Fibroblast of mammary gland (primary cell): Measurements from ENCODE around the gene CAMK2G.
"Not testable (repeated sequence)": the region's sequence is repeated elsewhere in the genome, so short reads cannot be mapped to it uniquely, and the experiment has no call there.

Source experiments
- DNase-seq: peaks from one replicate; pipeline ENCODE4 v3.0.0-alpha.2; 2010; ENCODE audit warnings: low read depth
- H3K4me3 ChIP-seq: 2 replicates; pipeline ENCODE4 v1.5.1; 2011; ENCODE audit warnings: low read depth, mild to moderate bottlenecking, low read length, moderate library complexity; ENCODE audit not compliant: control insufficient read depth
- TF ChIP-seq, protein P1 (sequence below): conservative IDR thresholded peaks from 2 replicates; pipeline ENCODE4 v1.5.1; 2011; ENCODE audit warnings: low read depth, low read length, inconsistent platforms; ENCODE audit not compliant: control insufficient read depth, insufficient read depth

CAMK2G gene

DNA sequence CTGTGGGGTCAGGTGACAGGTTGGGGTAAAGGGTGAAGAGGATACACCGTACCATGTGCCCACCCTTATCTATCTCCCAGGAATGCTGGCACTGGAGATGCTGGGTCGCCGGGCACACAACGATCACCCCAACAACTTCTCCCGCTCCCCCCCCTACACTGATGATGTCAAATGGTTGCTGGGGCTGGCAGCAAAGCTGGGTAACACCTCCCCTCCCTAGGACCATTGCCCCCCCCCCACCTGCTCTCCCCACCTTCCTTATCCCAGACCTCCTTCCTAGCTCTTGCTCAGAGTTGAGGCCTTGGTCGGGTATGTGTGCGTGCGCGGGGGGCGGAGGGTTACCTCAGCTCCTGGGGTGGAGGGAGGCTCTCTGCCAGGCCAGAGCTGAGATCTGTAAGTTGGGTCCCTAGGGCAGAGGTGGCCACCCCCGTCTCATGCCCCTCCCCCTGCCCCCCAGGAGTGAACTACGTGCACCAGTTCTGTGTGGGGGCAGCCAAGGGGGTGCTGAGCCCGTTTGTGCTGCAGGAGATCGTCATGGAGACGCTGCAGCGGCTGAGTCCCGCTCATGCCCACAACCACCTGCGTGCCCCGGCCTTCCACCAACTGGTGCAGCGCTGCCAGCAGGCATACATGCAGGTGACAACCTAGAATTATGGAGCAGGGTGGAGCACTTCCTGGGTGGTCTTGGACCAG lies 73.6 kb downstream of the CAMK2G start:
- H3K4me3 ChIP-seq, result no peak overlapping the region
- DNase-seq, result no peak
- TF ChIP-seq, protein P1, sequence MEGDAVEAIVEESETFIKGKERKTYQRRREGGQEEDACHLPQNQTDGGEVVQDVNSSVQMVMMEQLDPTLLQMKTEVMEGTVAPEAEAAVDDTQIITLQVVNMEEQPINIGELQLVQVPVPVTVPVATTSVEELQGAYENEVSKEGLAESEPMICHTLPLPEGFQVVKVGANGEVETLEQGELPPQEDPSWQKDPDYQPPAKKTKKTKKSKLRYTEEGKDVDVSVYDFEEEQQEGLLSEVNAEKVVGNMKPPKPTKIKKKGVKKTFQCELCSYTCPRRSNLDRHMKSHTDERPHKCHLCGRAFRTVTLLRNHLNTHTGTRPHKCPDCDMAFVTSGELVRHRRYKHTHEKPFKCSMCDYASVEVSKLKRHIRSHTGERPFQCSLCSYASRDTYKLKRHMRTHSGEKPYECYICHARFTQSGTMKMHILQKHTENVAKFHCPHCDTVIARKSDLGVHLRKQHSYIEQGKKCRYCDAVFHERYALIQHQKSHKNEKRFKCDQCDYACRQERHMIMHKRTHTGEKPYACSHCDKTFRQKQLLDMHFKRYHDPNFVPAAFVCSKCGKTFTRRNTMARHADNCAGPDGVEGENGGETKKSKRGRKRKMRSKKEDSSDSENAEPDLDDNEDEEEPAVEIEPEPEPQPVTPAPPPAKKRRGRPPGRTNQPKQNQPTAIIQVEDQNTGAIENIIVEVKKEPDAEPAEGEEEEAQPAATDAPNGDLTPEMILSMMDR, result no peak

DNA sequence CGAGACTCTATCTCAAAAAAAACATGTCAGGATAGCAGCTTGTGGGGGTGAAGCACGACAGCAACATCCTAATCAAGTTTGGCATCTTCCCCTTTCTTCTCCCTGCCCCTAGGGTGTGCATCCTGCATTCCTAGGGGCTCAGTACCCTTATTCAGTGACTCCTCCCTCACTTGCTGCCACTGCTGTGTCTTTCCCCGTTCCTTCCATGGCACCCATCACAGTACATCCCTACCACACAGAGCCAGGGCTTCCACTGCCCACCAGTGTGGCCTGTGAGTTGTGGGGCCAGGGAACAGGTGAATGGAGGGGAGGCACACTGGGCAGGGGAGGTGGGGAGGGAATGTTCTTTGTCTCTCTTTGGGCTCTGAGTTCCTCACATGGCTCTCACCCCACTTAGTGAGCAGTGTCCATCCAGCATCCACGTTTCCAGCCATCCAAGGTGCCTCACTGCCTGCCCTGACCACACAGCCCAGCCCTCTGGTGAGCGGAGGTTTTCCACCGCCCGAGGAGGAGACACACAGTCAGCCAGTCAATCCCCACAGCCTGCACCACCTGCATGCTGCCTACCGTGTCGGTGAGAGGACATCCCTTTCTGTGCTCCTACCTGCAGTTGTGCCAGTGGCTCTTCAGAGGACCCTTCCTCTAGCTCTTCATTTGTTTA lies 74.3 kb downstream of the CAMK2G start:
- TF ChIP-seq, protein P1, result no peak
- no peak overlapping the region for H3K4me3 ChIP-seq

DNA sequence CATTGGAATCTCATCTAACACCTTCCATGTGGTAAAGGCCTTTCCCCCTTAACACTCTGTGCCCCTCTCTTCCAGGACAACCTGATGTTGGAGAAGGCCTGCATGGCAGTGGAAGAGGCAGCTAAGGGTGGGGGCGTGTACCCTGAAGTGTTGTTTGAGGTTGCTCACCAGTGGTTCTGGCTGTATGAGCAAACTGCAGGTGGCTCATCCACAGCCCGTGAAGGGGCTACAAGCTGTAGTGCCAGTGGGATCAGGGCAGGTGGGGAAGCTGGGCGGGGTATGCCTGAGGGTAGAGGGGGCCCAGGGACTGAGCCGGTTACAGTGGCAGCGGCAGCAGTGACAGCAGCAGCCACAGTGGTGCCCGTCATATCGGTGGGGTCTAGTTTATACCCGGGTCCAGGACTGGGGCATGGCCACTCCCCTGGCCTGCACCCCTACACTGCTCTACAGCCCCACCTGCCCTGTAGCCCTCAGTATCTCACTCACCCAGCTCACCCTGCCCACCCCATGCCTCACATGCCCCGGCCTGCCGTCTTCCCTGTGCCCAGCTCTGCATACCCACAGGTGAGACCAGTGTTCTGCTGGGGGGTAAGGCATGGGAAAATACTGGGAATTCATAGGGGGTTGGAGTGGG lies 75.3 kb downstream of the CAMK2G start:
- DNase-seq, result no peak
- no peak overlapping the region for H3K4me3 ChIP-seq
- TF ChIP-seq, protein P1, result no peak

More for the DNA sequence above, 74.3 kb downstream of the CAMK2G start:
- no peak for DNase-seq

DNA sequence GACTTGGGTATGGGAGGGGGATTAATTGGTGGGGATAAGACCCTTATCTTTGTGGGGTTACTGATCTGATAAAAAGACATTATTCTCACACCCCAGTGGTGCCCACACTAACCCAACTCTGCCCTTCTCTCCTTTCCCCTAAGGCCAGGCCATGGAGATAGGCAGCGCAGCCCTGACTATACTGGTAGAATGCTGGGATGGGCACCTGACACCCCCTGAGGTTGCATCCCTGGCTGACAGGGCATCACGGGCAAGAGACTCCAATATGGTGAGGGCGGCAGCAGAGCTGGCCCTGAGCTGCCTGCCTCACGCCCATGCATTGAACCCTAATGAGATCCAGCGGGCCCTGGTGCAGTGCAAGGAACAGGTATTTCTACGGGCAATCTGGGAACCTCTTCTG lies 76.3 kb downstream of the CAMK2G start:
- no peak for DNase-seq
- TF ChIP-seq, protein P1, result no peak
- no peak overlapping the region for H3K4me3 ChIP-seq

DNA sequence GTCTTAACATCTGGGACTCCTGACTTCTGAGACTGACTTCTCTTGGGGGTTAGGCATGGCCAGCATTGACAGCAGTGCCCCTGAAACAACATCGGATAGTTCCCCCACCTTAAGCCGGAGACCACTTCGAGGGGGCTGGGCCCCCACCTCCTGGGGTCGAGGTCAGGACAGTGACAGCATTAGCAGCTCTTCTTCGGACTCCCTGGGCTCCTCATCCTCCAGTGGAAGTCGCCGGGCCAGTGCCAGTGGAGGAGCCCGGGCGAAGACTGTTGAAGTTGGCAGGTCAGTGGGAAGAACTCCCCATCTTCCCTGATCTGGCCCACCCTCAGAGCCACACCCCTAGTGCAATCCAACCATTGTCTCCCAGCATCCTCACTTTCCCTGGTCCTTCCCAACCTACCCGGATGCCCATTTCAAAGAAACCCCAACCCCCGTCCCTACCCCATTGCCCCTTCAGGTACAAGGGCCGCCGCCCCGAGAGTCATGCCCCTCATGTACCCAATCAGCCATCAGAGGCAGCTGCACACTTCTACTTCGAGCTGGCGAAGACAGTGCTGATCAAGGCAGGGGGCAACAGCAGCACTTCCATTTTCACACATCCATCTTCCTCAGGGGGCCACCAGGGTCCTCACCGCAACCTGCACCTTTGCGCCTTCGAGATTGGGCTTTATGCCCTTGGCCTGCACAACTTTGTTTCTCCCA lies 76.9 kb downstream of the CAMK2G start:
- no peak for DNase-seq

DNA sequence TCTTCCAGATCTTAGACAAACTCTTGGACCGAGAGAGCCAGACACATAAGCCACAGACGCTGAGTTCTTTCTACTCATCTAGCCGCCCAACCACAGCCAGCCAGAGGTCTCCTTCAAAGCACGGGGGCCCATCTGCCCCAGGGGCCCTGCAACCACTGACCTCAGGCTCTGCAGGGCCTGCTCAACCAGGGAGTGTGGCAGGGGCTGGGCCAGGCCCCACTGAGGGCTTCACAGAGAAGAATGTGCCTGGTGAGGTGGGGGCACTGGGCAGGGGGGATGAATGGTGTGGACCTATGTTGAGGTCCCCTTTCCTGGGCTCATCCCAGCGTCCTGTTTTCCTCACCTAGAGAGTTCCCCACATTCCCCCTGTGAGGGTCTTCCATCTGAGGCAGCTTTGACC lies 77.6 kb downstream of the CAMK2G start:
- TF ChIP-seq, protein P1, result no peak
- no peak overlapping the region for H3K4me3 ChIP-seq
- no peak for DNase-seq

More for the DNA sequence above, 76.9 kb downstream of the CAMK2G start:
- TF ChIP-seq, protein P1, result no peak
- H3K4me3 ChIP-seq, result no peak overlapping the region

DNA sequence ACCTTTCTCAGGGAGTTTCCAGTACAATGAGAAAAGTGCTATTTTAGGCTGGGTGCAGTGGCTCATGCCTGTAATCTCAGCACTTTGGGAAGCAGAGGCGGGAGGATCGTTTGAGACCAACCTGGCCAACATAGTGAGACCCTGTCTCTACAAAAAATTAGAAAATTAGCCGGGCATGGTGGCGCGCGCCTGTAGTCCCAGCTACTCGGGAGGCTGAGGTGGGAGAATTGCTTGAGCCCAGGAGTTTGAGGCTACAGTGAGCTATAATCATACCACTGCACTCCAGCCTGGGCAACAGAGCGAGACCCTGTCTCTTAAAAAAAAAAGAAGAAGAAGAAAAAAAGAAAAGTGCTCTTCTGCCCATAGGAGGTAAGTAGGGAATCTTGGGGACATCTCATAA lies 78.3 kb downstream of the CAMK2G start:
- DNase-seq, H3K4me3 ChIP-seq: not testable (repeated sequence)

DNA sequence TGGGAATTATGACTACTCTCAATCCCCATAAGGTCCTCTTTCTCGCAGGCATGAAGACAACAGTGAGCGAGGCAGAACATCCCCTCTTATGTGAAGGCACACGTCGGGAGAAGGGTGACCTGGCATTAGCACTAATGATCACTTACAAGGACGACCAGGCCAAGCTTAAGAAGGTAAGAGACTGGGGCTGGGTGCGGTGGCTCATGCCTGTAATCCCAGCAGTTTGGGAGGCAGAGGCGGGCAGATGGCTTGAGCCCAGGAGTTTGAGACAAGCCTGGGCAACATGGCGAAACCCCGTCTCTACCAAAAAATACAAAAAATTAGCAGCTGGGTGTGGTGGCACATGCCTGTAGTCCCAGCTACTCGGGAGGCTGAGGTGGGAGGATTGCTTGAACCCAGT lies 78.9 kb downstream of the CAMK2G start:
- not testable (repeated sequence) for DNase-seq

More for the DNA sequence above, 78.9 kb downstream of the CAMK2G start:
- not testable (repeated sequence) for H3K4me3 ChIP-seq
